Activated CD8-positive, alpha-beta memory T cell treated with anti-CD3 and anti-CD28 coated beads for 4 hours (primary cell): Measurements from ENCODE around the gene CACNA1B.
"Not testable (repeated sequence)": the region's sequence is repeated elsewhere in the genome, so short reads cannot be mapped to it uniquely, and the experiment has no call there.

Experiments
- DNase-seq, 2 donors: peaks; one replicate each; pipeline ENCODE4 v3.0.0-alpha.2; 2020; ENCODE audit warnings: low read depth in 2 of 2

CACNA1B gene

GRCh38 chr9:138115506-138115905 is 237.9 kb downstream of the CACNA1B start:
- DNase-seq = no peak

DNA sequence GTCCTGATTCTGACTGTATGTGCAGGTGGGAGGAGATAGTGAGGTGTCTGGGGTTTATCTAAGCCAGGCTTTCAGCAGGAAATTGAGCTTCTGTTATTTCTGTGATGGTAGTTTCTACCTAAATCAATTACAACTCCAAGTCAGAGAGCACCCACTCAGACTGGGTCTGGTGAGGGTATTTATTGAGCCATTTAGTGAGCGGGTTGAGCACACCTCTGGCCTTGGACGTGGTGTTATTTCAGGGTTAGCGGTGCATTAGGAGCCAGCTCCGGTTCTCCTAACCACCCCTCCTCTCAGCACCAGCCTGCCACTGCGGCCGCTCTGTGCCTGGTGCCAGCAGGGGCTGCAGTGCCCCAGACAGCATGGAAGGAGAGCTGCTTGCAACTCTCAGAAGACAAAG is 238.9 kb downstream of the CACNA1B start:
- no peak for DNase-seq

DNA sequence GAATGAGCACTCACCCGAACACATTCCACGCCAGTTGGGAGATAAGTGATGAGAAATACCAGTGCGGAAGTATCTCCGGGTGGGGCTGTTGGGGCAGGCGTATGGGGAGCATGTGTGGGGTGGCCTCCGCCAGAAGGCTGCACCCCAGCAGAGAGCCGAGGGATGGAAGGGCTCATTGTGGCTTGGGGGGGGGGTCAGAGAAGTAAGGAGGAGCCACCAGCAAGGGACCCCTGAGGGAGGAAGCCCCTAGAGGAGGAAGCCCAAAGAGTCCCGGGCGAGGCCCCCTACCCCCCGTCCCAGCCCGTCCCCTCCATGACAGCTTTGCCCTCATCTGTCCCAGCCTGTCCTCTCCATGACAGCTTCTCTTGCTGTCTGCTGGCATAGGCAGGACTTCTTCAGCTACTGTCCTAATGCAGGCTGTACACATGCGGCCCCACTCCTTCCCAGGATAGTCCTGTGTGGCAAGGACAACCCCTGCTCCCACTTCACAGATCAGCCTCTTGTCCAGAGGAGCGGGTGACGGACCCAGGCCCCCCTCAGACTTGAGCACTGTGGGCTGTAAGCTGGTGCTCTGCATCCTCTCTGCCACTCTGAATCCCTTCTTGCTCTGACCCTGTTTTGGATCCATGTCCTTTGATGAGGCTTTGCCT is 239.6 kb downstream of the CACNA1B start:
- no peak for DNase-seq

- DNase-seq = no peak
Observed at GRCh38 chr9:138117836-138118235, 240.3 kb downstream of the CACNA1B start.

GRCh38 chr9:138118601-138119071 is 241.1 kb downstream of the CACNA1B start:
- no peak for DNase-seq

GRCh38 chr9:138119202-138120027 is 241.8 kb downstream of the CACNA1B start:
- DNase-seq = no peak

DNA sequence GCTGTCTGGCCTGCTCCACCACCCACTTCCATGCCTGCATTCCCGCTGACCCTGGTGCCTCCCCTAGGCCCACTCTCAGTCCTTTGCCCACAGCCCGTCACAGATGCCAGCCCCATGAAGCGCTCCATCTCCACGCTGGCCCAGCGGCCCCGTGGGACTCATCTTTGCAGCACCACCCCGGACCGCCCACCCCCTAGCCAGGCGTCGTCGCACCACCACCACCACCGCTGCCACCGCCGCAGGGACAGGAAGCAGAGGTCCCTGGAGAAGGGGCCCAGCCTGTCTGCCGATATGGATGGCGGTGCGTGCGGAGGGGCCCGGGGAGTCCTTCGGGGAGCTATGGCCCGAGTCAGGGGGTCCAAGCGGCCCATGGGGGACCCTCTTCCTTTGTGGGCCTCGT is 242.5 kb downstream of the CACNA1B start:
- no peak for DNase-seq

- no peak for DNase-seq
Observed at GRCh38 chr9:138120511-138121437, 243.2 kb downstream of the CACNA1B start.

DNA sequence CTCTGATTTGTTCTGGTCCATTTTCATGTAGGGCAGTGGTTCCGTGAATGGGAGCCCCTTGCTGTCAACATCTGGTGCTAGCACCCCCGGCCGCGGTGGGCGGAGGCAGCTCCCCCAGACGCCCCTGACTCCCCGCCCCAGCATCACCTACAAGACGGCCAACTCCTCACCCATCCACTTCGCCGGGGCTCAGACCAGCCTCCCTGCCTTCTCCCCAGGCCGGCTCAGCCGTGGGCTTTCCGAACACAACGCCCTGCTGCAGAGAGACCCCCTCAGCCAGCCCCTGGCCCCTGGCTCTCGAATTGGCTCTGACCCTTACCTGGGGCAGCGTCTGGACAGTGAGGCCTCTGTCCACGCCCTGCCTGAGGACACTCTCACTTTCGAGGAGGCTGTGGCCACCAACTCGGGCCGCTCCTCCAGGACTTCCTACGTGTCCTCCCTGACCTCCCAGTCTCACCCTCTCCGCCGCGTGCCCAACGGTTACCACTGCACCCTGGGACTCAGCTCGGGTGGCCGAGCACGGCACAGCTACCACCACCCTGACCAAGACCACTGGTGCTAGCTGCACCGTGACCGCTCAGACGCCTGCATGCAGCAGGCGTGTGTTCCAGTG is 244.0 kb downstream of the CACNA1B start:
- DNase-seq = no peak

DNA sequence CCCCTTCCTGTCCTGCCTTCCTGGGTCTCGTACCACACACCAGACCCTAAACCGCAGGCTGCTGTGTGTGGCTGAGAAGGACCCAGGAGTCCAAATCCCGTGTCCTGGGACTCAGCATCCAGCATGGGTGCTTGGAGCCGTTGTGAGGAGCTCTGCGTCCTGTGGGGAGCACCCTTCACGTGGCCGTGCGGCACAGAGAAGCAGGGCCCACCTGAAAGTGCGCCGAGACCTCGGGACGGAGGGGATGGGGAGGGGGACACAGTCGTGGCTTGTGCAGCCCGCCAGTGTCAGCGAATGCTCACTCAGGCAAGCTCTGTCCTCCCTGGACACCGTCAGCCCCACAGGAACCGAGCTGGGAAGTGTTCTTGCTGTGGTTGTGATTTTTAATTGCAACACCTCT is 244.6 kb downstream of the CACNA1B start:
- DNase-seq = no peak

- DNase-seq = no peak
Observed at GRCh38 chr9:138122676-138123075, 245.1 kb downstream of the CACNA1B start.

GRCh38 chr9:138123086-138123485 is 245.5 kb downstream of the CACNA1B start:
- DNase-seq = no peak

GRCh38 chr9:138126090-138126857 is 248.7 kb downstream of the CACNA1B start:
- not testable (repeated sequence) for DNase-seq

- DNase-seq = not testable (repeated sequence)
Observed at GRCh38 chr9:138126858-138127584, 249.4 kb downstream of the CACNA1B start.

- DNase-seq = not testable (repeated sequence)
Observed at GRCh38 chr9:138128027-138128426, 250.4 kb downstream of the CACNA1B start.

DNA sequence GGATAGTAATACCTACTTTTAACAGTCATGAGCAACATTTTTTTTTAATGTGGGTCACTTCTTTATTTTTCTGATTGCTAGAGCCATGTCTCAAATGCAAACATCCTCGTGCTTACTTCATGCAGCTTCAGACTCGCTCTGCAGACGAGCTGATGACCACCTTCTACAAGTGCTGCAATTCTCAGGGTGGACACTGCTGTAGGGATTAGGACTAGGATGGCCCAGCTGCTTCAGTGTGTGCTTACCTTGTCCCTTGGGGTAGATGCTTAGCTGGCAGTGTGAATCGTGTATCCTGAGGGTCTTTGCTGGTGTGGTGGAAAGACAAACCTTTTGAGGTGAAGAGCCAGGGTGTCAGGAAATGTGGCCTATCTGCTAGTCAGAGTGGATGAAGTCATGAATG is 251.7 kb downstream of the CACNA1B start:
- not testable (repeated sequence) for DNase-seq

- not testable (repeated sequence) for DNase-seq
Observed at GRCh38 chr9:138132946-138133705, 255.5 kb downstream of the CACNA1B start.

DNA sequence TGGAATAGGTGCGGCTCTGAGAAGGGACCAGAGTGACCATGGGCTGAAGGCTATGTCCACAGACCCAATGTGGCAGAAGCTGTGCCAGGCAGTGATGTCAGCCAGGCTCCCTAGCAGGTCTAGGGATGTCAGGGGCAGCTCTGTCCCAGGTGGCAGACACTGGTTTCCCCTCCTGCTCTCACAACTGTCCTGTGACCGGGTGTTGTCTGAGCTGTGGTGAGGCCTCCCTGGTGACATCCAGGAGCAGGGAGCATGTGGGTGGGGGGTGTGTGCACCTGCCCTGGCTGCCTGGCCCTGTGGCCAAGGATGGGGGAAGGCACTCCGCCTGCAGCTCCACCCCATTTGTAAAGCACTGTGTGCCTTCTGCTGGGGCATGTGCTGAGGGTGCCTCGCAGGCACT is 257.0 kb downstream of the CACNA1B start:
- not testable (repeated sequence) for DNase-seq

GRCh38 chr9:138139096-138139495 is 261.5 kb downstream of the CACNA1B start:
- DNase-seq = not testable (repeated sequence)
